ENCODE results near the gene HS6ST1.

The HS6ST1 gene

DNA sequence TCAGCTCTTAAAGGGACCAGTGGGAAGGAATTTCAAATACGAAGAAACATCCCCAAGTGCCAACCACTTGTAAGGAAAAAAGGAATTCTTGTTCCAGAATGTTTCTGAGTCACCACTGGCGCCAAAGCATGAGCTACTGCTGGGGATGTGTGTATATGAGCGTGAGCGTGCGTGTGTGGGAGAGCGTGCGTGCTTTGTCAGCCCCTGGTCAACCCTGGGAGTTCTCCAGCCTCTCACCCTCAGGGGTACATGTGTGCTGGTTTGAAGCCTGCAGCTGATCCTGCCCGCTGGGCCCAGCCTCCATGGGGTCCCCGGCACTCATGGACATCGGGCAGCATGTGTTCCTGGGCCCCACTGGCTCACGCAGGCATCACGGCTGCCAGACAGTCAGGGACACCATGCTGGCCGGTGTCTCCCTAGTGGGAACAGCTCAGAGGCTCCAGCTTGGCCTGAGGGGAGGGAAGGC lies 17.1 kb downstream of the HS6ST1 start:
- FAIRE-seq = no peak
- TF ChIP-seq TAF1 (IDR thresholded peaks at IDR 0.05; ENCODE audit: low read depth, low read length) (no peak), PAX5 (IDR thresholded peaks at IDR 0.05; ENCODE audit: insufficient read depth, low read length, severe bottlenecking) (no peak), POU2F2 (IDR thresholded peaks at IDR 0.05; ENCODE audit: low read depth, low read length) (no peak), POLR2AphosphoS5 (IDR thresholded peaks at IDR 0.05; ENCODE audit: low read depth, low read length) (no peak), SPI1 (IDR thresholded peaks at IDR 0.05; ENCODE audit: low read depth, low read length) (no peak), POLR2A (IDR thresholded peaks at IDR 0.05; ENCODE audit: low read depth, low read length) (no peak)
- DNase-seq (ENCODE audit: insufficient read length, low spot score) = no peak

DNA sequence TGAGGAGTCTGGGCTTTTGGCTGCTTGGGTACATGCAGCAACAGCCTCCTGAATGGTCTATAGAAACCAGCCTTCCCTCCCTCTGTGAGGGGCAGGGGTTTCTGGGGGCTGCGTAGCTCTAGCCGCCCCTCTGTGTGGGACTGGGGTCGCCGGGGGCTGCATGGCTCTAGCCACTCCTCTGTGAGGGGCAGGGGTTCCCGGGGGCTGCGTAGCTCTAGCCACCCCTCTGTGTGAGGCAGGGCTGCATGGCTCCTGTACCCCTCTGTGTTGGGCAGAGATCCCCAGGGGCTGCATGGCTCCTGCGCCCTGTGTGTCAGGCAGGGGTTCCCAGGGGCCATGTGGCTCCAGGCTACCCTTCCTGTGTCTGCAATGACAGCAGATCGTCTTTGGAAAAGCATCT lies 17.6 kb downstream of the HS6ST1 start:
- DNase-seq (ENCODE audit: insufficient read length, low spot score) = no peak
- no peak for FAIRE-seq
- TF ChIP-seq PAX5 (IDR thresholded peaks at IDR 0.05; ENCODE audit: insufficient read depth, low read length, severe bottlenecking) (no peak), POLR2AphosphoS5 (IDR thresholded peaks at IDR 0.05; ENCODE audit: low read depth, low read length) (no peak), SPI1 (IDR thresholded peaks at IDR 0.05; ENCODE audit: low read depth, low read length) (no peak), POU2F2 (IDR thresholded peaks at IDR 0.05; ENCODE audit: low read depth, low read length) (no peak)

DNA sequence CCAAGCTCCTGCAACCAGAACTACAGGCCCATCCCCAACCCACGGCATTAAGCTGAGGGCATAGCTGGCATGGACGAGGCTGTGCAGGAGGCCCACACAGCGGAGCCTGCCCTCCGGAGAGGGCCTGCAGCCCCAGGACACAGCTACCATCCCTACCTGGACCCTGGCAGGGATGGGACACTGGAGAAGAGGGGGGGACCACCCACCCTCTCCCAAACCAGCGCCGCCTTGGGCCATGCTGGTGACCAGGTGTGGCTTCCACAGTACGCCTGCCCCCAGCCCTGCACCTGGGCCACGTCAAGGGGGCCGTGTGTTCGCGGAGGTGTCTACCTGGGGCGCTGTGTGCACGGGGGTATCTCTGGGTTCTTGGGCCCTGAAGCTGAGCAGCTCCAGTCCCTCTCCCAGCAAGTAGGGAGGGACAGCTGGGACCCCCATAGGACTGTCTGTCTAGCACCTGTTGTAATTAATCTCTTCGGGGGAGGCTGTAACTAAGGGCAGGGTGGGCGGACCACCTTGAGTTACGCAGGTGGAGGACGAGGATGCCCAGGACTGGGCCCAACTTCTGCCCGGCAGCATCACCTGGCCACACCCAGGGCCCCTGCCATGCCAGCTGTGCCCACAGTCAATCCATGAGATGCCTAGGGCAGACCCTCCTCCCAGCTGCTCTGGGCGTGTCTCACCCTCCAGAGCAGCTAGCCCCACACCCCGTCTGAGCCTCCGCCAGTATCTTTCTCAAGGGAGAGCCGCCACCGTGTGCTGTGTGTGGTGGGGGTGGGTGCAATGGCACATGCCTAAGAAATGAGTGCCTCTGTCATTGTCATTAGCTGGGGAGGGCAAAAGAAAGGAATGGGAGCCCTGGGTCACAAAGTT lies 18.3 kb downstream of the HS6ST1 start:
- no peak for TF ChIP-seq POLR2AphosphoS5 (IDR thresholded peaks at IDR 0.05; ENCODE audit: low read depth, low read length)
- no peak for TF ChIP-seq SPI1 (IDR thresholded peaks at IDR 0.05; ENCODE audit: low read depth, low read length)
- TF ChIP-seq TAF1 (IDR thresholded peaks at IDR 0.05; ENCODE audit: low read depth, low read length) = no peak
- TF ChIP-seq POU2F2 (IDR thresholded peaks at IDR 0.05; ENCODE audit: low read depth, low read length) = no peak
- DNase-seq (ENCODE audit: insufficient read length, low spot score) (no peak), FAIRE-seq (no peak)

DNA sequence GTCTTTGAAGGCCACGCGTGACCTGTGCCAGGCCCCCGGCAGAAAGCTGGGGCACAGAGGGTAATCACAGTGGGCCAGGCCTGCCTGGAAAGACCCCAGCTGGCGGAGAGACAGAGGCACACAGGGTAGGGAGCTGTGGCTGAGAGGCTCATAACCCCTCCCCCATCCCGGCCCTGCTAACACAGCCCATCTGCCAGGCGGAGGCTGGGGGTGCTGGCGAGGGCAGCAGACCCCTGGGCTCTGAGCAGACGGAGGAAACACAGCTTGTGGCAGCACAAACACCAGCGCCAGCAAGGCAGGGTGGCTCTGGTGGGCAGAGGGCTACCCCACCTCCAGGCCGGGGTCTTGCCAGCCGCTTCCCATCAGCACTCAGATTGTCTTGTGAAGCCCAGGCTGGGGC lies 19.0 kb downstream of the HS6ST1 start:
- no peak for FAIRE-seq

DNA sequence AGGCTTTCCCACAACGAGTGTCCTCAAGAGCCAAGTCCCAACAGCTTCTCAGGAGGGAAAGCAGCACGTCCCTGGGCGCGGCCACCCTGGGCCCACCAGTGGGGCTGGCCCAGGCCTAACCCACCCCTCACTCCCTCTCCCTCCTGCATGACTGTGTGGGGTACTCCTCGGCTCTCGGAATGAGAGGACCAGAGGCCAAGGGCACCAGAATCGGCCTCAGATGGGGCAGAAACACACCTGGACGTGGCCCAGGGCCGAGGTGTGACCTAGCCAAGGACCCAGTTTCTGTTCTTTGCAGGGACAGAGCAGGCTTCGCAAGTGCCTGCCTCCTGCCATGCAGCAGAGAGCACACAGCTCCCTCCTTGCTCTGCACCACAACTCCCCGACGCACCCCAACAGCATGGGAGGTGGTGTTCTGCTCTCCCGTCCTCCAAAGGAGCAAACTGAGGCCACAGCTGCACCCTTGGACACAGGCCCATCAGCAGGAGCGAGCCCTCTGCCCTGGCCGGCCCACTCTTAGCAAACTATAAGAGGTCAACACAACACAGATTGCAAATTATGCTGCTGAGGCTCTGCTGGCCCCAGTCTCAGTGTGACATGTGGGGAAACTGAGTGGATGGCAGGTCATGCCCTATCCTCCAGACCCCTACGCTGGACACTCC lies 19.7 kb downstream of the HS6ST1 start:
- DNase-seq (ENCODE audit: insufficient read length, low spot score) (no peak), FAIRE-seq (no peak)
- no peak for TF ChIP-seq PAX5 (IDR thresholded peaks at IDR 0.05; ENCODE audit: insufficient read depth, low read length, severe bottlenecking)
- TF ChIP-seq POLR2AphosphoS5 (IDR thresholded peaks at IDR 0.05; ENCODE audit: low read depth, low read length) = no peak
- TF ChIP-seq POLR2A (IDR thresholded peaks at IDR 0.05; ENCODE audit: low read depth, low read length) = no peak
- TF ChIP-seq SPI1 (IDR thresholded peaks at IDR 0.05; ENCODE audit: low read depth, low read length) = no peak
- no peak for TF ChIP-seq POU2F2 (IDR thresholded peaks at IDR 0.05; ENCODE audit: low read depth, low read length)
- no peak for TF ChIP-seq TAF1 (IDR thresholded peaks at IDR 0.05; ENCODE audit: low read depth, low read length)

More for the DNA sequence above, 19.0 kb downstream of the HS6ST1 start:
- TF ChIP-seq SPI1 (IDR thresholded peaks at IDR 0.05; ENCODE audit: low read depth, low read length) = no peak
- DNase-seq (ENCODE audit: insufficient read length, low spot score) = no peak

DNA sequence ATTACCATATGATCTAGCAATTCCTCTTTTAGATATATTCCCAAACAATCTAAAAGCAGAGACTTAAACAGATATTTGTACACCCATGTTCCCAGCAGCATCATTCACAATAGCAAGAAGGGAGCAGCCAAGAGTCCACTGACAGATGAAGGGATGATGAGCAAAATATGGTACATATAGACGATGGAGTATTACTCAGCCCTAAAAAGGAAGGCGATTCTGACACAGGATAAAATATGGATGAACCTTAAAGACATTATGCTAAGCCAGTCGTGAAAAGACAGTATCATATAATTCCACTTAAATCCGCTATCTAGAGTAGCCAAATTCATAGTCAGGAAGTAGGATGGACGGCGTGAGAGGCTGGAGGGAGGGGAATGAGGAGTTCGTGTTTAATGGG lies 20.4 kb downstream of the HS6ST1 start:
- TF ChIP-seq SPI1 (IDR thresholded peaks at IDR 0.05; ENCODE audit: low read depth, low read length) (no peak), POLR2A (IDR thresholded peaks at IDR 0.05; ENCODE audit: low read depth, low read length) (no peak), TAF1 (IDR thresholded peaks at IDR 0.05; ENCODE audit: low read depth, low read length) (no peak), POU2F2 (IDR thresholded peaks at IDR 0.05; ENCODE audit: low read depth, low read length) (no peak), PAX5 (IDR thresholded peaks at IDR 0.05; ENCODE audit: insufficient read depth, low read length, severe bottlenecking) (no peak), POLR2AphosphoS5 (IDR thresholded peaks at IDR 0.05; ENCODE audit: low read depth, low read length) (no peak)
- FAIRE-seq (no peak), DNase-seq (ENCODE audit: insufficient read length, low spot score) (no peak)

DNA sequence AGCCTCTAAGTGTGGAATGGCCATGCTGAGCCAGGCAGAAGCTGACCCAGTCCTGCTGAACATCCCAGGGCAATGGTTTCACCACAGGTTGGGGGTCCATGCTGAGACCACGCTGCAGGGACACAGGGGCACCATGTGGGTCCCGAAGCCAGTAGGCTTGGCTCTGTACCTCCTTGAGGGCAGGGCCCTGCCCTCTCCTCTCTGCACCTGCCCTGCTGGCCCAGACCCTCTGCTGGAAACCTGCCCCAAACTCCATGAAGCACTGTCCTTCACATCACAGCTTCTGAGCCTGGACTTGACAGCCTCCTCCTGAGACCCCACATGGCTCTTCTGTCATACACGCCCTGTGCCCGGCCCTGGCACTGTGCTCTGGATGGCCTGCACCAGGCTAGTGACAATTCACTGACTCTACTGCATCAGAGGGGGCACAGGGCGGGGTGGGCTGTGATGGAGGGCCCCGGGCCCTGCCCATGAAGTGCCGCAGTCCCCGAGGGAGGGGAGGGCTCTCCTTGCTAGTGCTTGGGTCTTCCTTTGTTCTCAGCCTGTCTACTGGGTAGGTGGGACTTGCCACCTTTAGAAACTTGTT lies 24.7 kb downstream of the HS6ST1 start:
- DNase-seq (ENCODE audit: insufficient read length, low spot score) (no peak), FAIRE-seq (no peak)
- TF ChIP-seq SPI1 (IDR thresholded peaks at IDR 0.05; ENCODE audit: low read depth, low read length) (no peak), POLR2A (IDR thresholded peaks at IDR 0.05; ENCODE audit: low read depth, low read length) (no peak), TAF1 (IDR thresholded peaks at IDR 0.05; ENCODE audit: low read depth, low read length) (no peak), PAX5 (IDR thresholded peaks at IDR 0.05; ENCODE audit: insufficient read depth, low read length, severe bottlenecking) (no peak), POLR2AphosphoS5 (IDR thresholded peaks at IDR 0.05; ENCODE audit: low read depth, low read length) (no peak), POU2F2 (IDR thresholded peaks at IDR 0.05; ENCODE audit: low read depth, low read length) (no peak)

DNA sequence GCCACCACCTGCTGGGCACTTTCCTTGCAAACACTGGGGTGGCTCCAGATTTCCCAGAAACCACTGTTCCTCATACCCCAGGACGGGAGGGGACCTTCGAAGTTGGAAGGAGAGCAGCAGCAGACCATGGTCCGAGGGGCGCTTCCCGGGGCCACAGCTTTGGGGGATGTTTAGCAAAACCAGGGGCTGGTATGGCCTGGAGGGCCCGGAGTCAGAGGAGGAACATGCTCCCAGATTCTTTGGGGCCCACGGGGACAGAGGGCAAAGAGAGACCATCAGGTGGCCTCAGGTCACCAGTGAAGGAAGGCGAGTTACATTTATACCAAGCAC lies 25.3 kb downstream of the HS6ST1 start:
- FAIRE-seq = no peak
- DNase-seq (ENCODE audit: insufficient read length, low spot score) = no peak
- no peak for TF ChIP-seq SPI1 (IDR thresholded peaks at IDR 0.05; ENCODE audit: low read depth, low read length)
- TF ChIP-seq POLR2A (IDR thresholded peaks at IDR 0.05; ENCODE audit: low read depth, low read length) = no peak
- TF ChIP-seq TAF1 (IDR thresholded peaks at IDR 0.05; ENCODE audit: low read depth, low read length) = no peak
- no peak for TF ChIP-seq PAX5 (IDR thresholded peaks at IDR 0.05; ENCODE audit: insufficient read depth, low read length, severe bottlenecking)
- TF ChIP-seq POU2F2 (IDR thresholded peaks at IDR 0.05; ENCODE audit: low read depth, low read length) = no peak
- no peak for TF ChIP-seq POLR2AphosphoS5 (IDR thresholded peaks at IDR 0.05; ENCODE audit: low read depth, low read length)

DNA sequence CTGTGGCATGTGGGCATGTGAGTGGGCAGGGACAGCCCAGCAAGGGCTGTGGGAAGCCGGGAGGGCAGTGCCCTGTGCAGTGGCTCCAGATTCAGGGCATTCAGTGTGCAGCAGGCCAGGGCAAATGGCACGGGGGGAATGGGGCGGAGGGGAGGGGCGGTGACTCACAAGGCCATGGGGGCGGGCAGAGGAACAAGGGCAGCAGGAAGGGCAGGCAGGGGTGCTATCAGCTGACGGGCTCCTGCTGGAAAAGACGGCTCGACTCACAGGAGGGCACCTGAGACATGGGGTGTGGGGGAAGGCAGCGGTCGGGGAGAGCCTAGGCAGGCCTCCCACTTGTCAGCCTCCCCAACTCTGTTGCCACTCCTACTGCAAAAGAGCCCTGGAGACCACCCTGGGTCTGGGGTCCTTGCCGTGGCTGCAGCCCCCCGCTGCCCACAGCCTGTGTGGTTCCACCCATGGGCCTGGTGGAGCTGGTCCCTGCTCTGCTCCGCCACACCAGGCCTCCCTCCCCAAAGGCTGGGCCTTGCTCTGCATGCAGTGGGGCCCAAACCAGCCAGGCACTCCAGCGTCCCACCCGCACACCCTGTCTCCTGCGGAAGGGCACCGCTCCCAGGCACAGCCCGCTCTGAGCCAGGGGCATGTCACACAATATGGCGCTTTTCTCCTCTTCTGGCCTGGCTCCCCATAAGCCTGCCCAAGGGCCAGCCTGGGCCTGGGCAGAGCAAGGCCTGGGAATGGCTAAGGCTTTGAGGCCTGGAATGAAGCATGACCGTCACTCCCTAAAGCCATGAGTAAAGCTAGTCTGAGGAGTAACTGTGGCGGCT lies 25.9 kb downstream of the HS6ST1 start:
- TF ChIP-seq PAX5 (IDR thresholded peaks at IDR 0.05; ENCODE audit: insufficient read depth, low read length, severe bottlenecking) (no peak), TAF1 (IDR thresholded peaks at IDR 0.05; ENCODE audit: low read depth, low read length) (no peak), POU2F2 (IDR thresholded peaks at IDR 0.05; ENCODE audit: low read depth, low read length) (no peak), POLR2AphosphoS5 (IDR thresholded peaks at IDR 0.05; ENCODE audit: low read depth, low read length) (no peak), POLR2A (IDR thresholded peaks at IDR 0.05; ENCODE audit: low read depth, low read length) (no peak), SPI1 (IDR thresholded peaks at IDR 0.05; ENCODE audit: low read depth, low read length) (no peak)
- no peak for FAIRE-seq
- no peak for DNase-seq (ENCODE audit: insufficient read length, low spot score)

All from GM12891 (cell line).